ENCODE data around the gene ALLC.

- TF ChIP-seq CTCF (IDR thresholded peaks at IDR 0.05; ENCODE audit: poor library complexity), result peak; percentile 39
- TF ChIP-seq EZH2 (IDR thresholded peaks at IDR 0.05; ENCODE audit: borderline replicate concordance), result no peak
- TF ChIP-seq EZH2phosphoT487 (IDR thresholded peaks at IDR 0.05; ENCODE audit: low read depth, severe bottlenecking, unreplicated experiment), result no peak
Observed at GRCh38 chr2:3738454-3738853, 80.5 kb downstream of the ALLC start.

Measured in hepatocyte (in vitro differentiated cells).